GM12891 (cell line): Measurements from ENCODE around the gene ZNF90.

Experiments used
- POLR2A ChIP-seq: IDR thresholded peaks from 2 replicates; pipeline ENCODE4 v1.6.1; 2011; ENCODE audit warnings: low read depth, low read length, control low read depth
- POLR2AphosphoS5 ChIP-seq: IDR thresholded peaks from 2 replicates; pipeline ENCODE4 v1.6.1; 2011; ENCODE audit warnings: low read depth, low read length, control low read depth
- POU2F2 ChIP-seq: IDR thresholded peaks from 2 replicates; pipeline ENCODE4 v1.6.1; 2011; ENCODE audit warnings: low read depth, mild to moderate bottlenecking, control low read depth, low read length, moderate library complexity
- TAF1 ChIP-seq: IDR thresholded peaks from 2 replicates; pipeline ENCODE4 v1.6.1; 2011; ENCODE audit warnings: low read depth, low read length, control low read depth

- TF ChIP-seq POLR2A: no peak
- no peak for TF ChIP-seq TAF1
- no peak for TF ChIP-seq POLR2AphosphoS5
- no peak for TF ChIP-seq POU2F2
Measured at GRCh38 chr19:20067943-20068342, 9.9 kb upstream of the ZNF90 start.
